Non-pigmented ciliary epithelial cell (primary cell): ENCODE results near the gene PRND.
"Not testable (repeated sequence)": the region's sequence is repeated elsewhere in the genome, so short reads cannot be mapped to it uniquely, and the experiment has no call there.

ENCODE experiments used
- DNase-seq: peaks from one replicate; pipeline ENCODE4 v3.0.0-alpha.2; 2010; ENCODE audit warnings: low read depth

PRND gene

DNA sequence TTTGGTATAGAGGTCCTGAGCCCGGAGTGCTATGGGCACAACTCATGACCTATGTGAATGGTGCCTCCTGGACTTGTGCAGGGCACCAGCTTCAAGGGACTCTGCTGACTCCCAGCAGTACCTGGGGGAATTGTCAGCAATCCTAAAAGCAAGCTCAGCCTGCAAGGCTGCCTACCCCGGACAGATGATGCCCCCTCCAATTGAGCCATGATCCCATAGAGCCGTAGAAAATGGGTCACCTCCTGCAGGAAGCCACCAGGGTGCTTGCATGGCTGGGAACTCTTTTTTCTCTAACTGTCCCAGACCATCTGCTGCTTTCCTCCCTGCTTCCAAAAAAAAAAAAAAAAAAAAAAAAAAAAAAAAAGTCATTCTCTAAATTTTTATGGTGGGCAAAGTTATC lies 12.9 kb upstream of the PRND start:
- DNase-seq = no peak

DNA sequence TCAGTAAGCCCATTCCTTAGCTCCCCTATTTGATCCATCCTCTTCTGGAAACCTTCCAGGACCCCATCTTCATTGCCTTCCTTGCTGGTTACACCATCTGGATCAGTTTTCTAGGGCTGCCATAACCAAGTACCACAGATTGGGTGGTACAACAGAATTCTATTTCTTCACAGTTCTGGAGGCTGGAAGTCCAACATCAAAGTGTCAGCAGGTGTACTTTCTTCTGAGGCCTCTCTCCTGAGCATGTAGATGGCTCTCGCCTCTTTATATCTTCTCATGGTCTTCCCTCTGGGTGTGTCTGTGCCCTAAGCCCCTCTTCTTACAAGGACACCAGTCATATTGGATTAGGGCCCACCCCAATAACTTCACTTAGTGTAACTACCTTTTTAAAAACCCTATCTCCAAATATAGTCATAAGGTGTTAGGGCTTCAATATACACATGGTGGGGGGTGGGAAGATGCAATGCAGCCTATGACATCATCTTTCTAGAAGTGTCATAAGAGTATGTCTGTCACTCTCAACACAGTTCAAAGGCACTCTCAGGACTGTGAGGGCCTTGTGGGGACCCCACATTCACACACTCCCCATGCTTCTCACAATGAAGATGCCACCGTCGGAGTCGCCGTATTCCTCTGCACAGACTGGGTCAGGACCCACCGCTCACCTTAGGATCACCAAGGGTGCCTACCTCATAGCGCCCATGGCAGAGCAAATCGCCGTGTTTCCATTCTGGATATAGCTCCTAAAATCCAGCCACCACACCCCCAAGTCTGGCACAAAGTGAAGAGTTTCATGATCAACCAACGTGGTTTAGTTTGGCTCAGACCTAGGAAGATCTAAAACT lies 12.2 kb upstream of the PRND start:
- DNase-seq = no peak

DNA sequence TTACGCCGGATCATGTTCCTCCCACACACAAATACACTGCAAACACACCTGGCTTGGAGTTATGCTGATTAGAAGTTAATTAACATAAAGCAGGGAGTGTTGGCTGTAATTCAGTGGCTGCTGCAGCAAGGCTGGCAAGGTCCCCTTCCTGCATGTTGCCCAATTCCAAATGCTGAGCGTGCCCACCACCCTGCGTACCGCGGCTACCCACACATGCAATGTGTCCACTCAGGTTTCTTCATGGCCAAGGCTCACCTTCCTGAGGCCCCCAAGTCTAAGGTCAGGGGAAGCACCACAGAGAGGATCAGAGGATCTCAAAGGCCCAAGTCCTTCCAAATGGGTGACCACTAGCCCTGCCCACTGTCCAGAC lies 11.6 kb upstream of the PRND start:
- DNase-seq = no peak

GRCh38 chr20:4711511-4711910 lies 10.2 kb upstream of the PRND start:
- DNase-seq = no peak

DNA sequence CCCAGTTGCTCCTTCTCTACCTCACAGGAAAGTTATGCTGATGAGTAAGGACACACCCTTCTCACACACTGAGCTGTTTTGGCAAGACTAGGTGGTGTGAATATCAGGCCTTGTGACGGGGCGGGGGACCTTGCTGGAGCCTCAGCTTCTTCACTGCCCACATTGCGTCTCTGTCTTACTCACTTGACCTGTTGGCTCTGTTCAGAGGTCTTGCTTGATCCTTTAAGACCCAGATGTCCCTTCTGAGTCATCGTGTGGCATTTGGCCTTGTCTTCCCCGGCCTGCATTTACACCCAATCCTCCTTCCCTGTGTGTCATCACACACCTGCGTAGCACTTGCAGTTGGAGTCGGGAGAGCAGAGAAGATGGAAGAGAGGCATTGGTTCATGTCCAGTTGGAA lies 8.3 kb upstream of the PRND start:
- DNase-seq = no peak

DNA sequence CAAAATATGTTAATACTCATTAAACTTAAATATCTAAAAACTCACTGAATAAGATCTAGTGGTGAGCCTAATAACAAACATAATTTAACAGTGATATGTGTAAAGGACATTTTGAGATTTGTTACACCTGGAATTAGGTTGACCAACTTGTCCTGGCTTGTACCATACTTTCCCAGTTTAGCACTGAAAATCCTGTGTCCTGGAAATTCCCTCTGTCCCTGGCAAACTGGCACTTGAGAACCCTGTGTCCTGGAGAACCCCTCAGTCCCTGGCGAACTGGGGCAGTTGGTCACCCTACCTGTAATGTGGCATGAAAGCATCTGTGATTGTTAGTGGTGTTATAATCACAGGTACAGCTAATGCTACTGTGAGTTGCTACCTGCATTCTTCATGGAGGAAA lies 6.9 kb upstream of the PRND start:
- no peak for DNase-seq

DNA sequence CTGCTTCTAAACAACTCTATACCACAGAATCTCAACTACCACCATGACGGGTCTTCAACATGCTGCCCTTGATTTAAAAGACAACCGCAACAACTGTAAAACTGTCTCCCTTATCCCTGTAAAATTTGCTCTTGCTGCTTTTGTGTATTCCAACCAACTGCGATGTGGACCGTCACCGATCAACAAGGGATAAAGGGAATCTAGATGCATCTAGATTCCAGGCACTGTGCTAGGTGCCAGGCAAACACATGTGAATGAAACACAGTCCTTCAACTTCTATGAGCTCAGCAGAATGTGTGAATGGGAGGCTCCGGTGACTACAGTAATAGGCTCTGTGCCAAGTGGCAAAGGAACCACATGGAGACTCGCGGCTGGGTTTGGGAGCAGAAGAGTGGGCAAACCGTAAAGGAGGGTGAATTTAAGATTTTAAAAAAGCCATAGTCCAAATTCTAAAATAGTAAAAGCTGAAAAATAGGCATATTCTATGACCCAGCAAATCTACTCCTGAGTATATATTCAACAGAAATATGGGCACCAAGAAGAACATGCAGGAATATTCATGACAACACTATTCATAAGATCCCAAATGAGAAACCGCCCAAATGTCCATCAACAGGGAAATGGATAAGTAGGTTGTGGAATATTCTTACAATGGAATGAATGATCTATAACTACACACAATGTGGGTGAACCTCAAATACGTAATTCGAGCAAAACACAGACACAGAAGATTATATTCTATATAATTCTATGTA lies 3.7 kb upstream of the PRND start:
- no peak for DNase-seq

- no peak for DNase-seq
Observed at GRCh38 chr20:4719190-4719589, 2.5 kb upstream of the PRND start.

DNA sequence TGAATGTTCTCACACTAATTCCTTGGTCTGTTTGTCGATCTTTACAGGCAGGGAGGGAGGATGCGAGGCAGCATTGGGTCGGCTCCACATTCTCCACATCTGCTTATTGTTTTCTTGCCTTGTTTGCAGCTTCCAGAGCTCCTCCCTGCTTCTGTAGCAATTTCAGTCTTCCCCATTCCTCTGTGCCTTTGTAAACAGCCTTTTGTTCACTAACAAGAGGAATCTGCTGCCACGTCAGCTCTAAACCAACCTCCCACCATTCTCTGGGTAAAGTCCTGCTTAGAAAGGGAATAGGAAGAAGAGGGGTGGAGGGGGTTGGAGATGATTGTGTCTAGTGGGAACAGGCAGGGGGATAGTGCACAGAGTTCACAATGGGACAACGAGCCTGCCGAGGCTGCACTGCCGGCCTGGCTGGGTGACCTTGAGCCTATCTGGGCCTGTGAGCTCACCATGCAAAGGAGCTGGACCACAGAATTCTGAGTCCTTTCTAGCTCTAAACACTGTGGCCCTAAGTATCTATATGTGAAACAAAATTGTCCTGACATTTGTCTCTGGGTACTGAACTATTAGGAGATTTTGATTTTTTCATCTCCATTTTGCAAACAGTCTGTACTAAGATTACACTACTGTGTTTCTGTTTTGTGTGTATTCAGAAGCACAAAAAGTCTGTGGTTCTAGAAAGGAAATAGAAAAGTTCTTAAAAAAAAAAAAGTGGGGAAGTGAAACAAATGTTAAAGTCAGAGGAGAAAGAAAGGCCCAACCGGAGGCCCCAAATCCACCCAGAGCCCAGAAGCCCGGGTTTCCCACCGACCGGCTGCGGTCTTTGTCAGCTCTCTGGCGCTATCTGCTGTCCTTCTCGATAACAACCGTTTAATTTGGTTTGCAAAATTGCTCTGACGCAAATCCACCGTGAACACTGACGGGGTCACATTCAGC lies 1.4 kb upstream of the PRND start:
- DNase-seq = peak; percentile 36

GRCh38 chr20:4720977-4721349 lies 746 bp upstream of the PRND start:
- DNase-seq = no peak

GRCh38 chr20:4722571-4722970 lies 862 bp downstream of the PRND start:
- DNase-seq = no peak

DNA sequence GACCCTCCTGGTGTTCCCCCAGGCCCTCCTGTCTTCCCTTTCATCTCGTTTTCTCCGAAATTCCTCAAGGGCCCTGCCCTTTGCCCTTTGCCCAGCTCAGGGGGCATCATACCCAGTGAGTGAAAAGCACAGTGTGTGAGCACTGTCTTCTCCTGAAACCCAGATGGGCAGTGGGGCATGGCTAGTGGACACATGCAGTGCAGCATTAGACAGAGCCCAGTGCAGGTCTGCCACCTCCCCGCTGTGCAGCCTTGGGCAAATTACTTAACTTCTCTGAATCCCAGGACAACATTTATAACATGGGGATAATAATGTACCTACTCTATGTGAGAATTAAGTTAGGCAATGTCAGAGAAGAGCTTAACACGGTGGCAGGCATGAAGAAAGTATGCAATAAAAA lies 1.3 kb downstream of the PRND start:
- no peak for DNase-seq

GRCh38 chr20:4723553-4723952 lies 1.8 kb downstream of the PRND start:
- DNase-seq = not testable (repeated sequence)

DNA sequence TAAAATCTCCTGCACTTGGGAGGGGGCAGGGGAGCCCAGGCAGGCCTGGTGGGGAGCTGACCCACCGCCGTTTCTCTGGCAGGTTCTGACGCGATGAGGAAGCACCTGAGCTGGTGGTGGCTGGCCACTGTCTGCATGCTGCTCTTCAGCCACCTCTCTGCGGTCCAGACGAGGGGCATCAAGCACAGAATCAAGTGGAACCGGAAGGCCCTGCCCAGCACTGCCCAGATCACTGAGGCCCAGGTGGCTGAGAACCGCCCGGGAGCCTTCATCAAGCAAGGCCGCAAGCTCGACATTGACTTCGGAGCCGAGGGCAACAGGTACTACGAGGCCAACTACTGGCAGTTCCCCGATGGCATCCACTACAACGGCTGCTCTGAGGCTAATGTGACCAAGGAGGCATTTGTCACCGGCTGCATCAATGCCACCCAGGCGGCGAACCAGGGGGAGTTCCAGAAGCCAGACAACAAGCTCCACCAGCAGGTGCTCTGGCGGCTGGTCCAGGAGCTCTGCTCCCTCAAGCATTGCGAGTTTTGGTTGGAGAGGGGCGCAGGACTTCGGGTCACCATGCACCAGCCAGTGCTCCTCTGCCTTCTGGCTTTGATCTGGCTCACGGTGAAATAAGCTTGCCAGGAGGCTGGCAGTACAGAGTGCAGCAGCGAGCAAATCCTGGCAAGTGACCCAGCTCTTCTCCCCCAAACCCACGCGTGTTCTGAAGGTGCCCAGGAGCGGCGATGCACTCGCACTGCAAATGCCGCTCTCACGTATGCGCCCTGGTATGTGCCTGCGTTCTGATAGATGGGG lies 3.0 kb downstream of the PRND start:
- DNase-seq = no peak

DNA sequence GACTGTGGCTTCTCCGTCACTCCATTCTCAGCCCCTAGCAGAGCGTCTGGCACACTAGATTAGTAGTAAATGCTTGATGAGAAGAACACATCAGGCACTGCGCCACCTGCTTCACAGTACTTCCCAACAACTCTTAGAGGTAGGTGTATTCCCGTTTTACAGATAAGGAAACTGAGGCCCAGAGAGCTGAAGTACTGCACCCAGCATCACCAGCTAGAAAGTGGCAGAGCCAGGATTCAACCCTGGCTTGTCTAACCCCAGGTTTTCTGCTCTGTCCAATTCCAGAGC lies 3.5 kb downstream of the PRND start:
- DNase-seq = no peak

DNA sequence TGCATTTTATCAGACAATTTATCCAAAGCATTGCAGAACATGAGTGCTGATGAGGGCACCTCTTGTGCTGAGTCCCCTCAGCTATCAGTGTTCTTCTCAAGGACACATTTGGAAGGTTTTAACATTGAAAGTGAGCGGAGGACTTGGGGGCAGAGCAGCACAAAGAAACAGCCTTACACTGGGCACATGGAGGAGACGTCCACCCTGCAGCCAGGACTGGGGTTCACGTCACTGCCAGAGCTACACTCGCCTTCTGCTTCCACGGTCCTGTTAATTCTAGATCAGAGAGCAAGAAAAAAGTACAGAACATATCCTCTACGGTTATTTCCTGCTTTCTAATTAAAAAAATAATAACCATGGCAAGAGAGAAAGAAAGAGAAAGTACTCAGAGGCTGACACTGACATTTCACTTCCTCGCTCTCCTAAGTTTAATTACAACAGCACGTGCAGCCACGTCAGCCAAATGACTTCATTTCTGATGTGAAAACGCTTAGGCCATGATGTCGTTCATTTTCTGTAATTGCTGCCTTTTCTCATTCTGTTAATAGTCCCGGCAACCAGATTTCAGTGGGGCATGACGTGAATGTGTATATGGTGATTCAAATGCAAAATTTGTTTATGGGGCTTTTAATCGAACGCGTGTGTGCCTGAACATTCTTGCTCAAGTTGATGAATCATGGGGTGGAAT lies 5.1 kb downstream of the PRND start:
- DNase-seq = peak; percentile 40

- DNase-seq = no peak
Observed at GRCh38 chr20:4728120-4728760, 6.5 kb downstream of the PRND start.

DNA sequence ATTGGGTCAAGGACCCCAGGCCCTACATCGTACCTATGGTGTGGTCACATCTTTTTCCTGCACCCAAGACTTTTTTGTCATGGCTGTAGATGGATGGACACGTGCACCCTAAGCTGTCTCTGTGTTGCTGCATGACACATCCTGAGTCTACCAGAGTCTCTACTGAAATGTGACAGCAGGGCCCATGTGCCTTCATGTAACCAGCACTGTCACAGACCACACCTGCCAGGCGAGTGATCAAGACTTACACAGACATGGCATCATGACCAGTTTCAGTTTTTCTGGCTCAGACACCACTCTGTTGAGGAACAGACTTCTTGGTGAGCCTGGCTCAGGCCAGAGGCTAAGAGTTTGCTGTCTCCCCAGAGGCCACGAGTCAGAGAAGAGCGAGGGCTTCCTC lies 7.6 kb downstream of the PRND start:
- DNase-seq = no peak

DNA sequence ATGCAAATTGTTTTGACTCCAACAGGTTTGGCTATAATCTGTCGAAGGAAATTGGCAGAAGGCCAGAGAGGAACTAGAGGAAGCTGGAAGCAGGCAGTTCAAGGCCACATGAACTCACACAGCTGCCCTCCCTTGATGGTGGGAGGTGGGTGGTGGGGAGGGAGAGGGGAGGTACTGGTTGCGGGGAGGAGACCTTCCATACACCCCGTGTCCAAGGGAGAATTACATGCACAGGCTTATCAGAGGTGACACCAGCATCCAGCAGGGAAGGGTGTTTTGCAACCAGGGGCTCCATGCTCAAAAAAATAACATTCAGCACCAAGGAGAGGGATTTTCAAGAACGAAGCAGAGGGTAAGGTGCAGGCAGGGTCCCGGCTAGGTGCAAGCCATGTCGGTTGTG lies 9.1 kb downstream of the PRND start:
- DNase-seq = no peak

DNA sequence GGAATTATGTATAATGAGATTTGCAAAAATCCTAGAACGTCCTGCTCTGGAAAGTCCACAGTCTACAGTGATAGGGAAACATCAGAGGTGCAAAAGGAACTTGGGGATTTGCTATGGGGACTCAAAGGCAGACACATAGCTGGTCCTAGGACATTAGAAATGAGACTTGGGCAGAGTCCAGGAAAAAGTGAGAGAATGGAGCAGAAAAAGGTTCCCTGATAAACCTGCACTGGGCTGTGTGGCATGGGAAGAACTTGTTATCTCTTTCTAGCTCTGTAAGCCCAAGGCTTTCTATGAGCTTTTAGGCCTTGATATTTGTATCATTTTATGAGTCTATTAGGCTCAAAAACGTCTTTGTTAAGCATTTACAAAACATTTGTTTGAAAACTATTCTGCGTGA lies 15.2 kb downstream of the PRND start:
- DNase-seq = no peak
